Memory B cell (primary cell): Measurements from ENCODE around the gene ITIH3.

ENCODE experiments used
- ATAC-seq: fragments of 150-1000 bp; cut with Tn5 transposase; 2 replicates; pipeline ENCODE4 v1.10.0; 2021; ENCODE audit warnings: low read depth, mild to moderate bottlenecking, moderate library complexity
- DNase-seq, 2 donors: peaks; one replicate each; pipeline ENCODE4 v3.0.0; 2022; ENCODE audit warnings: low spot score in 2 of 2
- H3K27ac Mint-ChIP-seq: one replicate; pipeline ENCODE4 v1.8.0; 2022; ENCODE audit warnings: mild to moderate bottlenecking, moderate library complexity, mixed read lengths
- H3K27me3 Mint-ChIP-seq: one replicate; pipeline ENCODE4 v1.8.0; 2022; ENCODE audit warnings: mixed read lengths
- H3K36me3 Mint-ChIP-seq: one replicate; pipeline ENCODE4 v1.8.0; 2022; ENCODE audit warnings: mild to moderate bottlenecking, mixed read lengths
- H3K4me1 Mint-ChIP-seq: one replicate; pipeline ENCODE4 v1.8.0; 2022; ENCODE audit warnings: mixed read lengths
- H3K4me3 Mint-ChIP-seq: one replicate; pipeline ENCODE4 v1.8.0; 2022; ENCODE audit warnings: mild to moderate bottlenecking, moderate library complexity, mixed read lengths
- H3K9me3 Mint-ChIP-seq: one replicate; pipeline ENCODE4 v1.8.0; 2022; ENCODE audit warnings: mixed read lengths

ITIH3 gene, protein sequence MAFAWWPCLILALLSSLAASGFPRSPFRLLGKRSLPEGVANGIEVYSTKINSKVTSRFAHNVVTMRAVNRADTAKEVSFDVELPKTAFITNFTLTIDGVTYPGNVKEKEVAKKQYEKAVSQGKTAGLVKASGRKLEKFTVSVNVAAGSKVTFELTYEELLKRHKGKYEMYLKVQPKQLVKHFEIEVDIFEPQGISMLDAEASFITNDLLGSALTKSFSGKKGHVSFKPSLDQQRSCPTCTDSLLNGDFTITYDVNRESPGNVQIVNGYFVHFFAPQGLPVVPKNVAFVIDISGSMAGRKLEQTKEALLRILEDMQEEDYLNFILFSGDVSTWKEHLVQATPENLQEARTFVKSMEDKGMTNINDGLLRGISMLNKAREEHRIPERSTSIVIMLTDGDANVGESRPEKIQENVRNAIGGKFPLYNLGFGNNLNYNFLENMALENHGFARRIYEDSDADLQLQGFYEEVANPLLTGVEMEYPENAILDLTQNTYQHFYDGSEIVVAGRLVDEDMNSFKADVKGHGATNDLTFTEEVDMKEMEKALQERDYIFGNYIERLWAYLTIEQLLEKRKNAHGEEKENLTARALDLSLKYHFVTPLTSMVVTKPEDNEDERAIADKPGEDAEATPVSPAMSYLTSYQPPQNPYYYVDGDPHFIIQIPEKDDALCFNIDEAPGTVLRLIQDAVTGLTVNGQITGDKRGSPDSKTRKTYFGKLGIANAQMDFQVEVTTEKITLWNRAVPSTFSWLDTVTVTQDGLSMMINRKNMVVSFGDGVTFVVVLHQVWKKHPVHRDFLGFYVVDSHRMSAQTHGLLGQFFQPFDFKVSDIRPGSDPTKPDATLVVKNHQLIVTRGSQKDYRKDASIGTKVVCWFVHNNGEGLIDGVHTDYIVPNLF

DNA sequence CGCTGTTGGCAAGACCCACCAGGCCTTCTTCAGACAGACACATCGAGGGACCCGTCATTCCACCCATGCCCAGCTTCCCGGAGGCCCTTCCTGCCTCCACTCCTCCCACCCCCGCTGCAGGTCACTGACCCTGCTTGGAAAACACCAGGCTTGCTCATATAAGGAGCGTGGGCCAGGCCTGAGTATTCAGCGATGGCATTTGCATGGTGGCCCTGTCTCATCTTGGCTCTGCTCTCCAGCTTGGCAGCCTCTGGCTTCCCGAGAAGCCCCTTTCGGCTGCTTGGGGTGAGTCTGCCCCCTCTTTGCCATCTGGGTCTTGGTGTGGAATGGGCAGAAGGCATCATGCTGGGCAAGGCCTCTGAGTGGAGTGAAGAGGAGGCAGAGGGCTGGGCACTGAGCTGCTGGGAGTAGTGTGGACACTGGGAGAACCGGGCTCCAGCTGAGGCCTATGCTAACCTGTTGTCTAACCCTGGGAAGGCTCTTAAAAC is at the start of gene ITIH3:
ITIH3 (plus strand) TSS at position 185 of the 488 bp plus-strand sequence; CDS start at position 193, 8 bp downstream.
- no peaks in the 10 kb centered on the region for H3K9me3 Mint-ChIP-seq
- DNase-seq (no peak), ATAC-seq (no peak)
- peaks cover 3% of the 10 kb centered on the region for H3K27me3 Mint-ChIP-seq
- no peaks in the 10 kb centered on the region for H3K36me3 Mint-ChIP-seq
- H3K4me3 Mint-ChIP-seq = no peak within 1 kb of the TSS
- H3K27ac Mint-ChIP-seq = no peak within 1 kb of the TSS
- no peaks in the 10 kb centered on the region for H3K4me1 Mint-ChIP-seq

DNA sequence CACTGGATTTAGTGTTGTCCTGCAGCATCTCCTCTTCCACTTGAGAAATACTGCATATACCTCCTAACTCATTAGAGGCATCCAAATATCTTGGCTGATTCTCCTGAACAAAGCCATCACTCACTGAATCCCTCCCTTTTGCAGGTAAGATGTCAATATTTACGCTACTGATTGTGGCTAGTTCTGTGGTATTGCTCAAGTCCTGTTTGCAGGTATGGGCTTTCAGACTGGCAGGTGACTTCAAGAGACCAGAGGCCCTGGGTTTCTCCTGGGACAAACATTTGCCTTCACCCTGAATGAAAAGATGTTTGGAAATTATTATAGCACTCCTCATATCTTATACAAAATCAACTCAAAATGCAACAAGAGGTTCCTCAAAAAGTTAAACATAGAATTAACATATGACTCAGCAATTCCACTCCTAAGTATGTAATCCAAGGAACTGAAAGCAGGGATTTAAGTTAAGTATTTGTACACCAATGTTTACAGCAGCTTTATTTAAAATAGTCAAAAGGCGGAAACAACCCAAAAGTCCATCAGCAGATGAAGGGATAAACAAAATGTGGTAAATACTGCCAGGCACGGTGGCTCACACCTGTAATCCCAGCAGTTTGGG is 42.4 kb upstream of the ITIH3 start:
- H3K9me3 Mint-ChIP-seq = no peaks in the 10 kb centered on the region

DNA sequence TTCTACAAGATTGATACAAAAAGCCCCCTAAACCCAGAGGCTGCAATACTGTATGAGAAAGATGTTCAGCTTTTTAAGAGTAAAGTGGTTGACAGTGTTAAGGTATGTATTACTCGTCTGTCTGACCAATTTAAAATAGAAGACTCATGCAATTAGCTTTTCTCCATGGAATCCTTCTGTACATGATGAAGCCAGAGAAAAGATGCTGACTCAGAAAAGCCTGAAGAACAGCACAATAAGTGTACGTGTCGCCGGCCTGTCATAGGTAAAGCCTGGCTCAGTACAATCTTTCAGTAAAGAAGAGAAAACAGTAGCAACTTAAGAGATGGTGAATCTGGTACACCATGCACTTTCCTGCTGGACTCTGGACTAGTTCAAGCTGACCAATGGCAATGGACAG is 40.2 kb upstream of the ITIH3 start:
- Mint-ChIP-seq H3K36me3 (peaks cover 32% of the 10 kb centered on the region), H3K4me1 (no peaks in the 10 kb centered on the region), H3K4me3 (no peak overlapping the region), H3K27ac (no peak overlapping the region), H3K9me3 (no peaks in the 10 kb centered on the region), H3K27me3 (no peaks in the 10 kb centered on the region)
- ATAC-seq (no peak), DNase-seq (no peak)

More for the DNA sequence above, 42.4 kb upstream of the ITIH3 start:
- Mint-ChIP-seq H3K36me3 (peaks cover 29% of the 10 kb centered on the region), H3K4me1 (no peaks in the 10 kb centered on the region), H3K27ac (no peak overlapping the region), H3K4me3 (no peak overlapping the region), H3K27me3 (no peaks in the 10 kb centered on the region)
- no peak for DNase-seq
- ATAC-seq = no peak

DNA sequence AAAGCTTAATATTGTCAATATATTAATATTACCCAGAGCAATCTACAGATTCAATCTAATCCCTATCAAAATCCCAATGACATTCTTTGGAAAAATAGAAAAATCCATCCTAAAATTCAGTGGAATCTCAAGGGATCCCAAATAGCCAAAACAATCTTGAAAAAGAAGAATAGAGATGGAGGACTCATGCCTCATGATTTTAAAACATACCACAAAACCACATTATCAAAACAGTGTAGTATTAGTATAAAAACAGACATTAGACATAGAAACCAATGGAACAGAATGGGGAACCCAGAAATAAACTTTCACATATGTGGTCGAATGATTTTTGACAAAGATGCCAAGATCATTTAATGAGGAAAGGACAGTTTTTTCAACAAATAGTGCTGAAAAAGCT is 38.5 kb upstream of the ITIH3 start:
- Mint-ChIP-seq H3K9me3 (no peaks in the 10 kb centered on the region), H3K27me3 (no peaks in the 10 kb centered on the region), H3K27ac (no peak overlapping the region), H3K36me3 (peaks cover 35% of the 10 kb centered on the region), H3K4me1 (no peaks in the 10 kb centered on the region), H3K4me3 (no peak overlapping the region)
- ATAC-seq (no peak), DNase-seq (no peak)

DNA sequence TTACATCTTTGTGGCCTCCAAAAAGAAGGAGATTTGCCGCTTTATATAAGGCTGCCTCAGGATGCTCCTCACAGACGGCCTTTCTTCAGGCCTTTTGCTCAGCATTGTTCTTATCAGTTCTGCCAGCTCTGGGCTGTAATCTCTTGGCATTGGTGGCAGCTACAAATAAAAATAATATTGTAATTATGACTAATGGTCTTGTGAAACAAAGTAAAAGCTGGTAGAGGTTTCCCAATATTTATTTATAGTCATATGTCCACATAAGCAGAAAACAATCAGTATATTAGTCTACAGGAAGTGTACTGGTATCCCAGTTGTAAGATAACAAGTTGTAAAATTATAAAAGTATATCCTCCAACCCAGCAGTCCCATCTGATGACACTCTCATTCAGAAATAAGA is 31.1 kb upstream of the ITIH3 start:
- Mint-ChIP-seq H3K36me3 (peaks cover 30% of the 10 kb centered on the region), H3K27ac (no peak overlapping the region), H3K27me3 (no peaks in the 10 kb centered on the region), H3K4me1 (no peaks in the 10 kb centered on the region), H3K9me3 (no peaks in the 10 kb centered on the region), H3K4me3 (no peak overlapping the region)
- ATAC-seq (no peak), DNase-seq (no peak)

DNA sequence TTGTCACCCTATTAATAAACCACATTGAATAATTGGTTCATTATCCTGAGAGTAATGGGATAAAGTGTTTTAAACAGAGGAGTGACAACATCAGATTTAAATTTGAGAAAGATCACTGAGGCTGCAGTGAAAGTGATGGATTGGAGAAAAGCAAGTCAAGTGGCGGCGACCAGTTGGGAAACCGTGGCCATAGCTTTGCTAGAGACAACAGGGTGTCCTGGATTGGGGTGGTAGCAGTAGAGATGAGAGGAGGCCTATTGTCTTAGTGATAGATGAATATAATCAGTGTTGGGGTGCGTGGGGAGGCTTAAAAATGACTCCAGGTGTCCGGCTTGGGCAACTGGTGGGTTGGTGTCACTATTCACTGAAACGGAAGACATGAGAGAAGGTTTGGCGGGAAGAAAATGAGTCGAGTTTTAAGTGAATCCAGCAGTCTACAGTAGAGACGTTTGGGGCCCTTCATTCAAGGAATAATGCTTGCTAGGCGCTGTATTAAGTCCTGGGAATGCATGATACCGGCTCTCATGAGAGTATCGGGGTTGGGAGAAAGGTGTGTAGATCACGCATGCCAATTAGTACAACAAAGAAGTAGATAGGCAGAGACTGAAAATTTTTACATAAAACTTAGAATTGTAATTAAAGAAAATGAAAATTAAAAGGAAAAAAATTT is 24.7 kb upstream of the ITIH3 start:
- H3K9me3 Mint-ChIP-seq = no peaks in the 10 kb centered on the region
- no peak for DNase-seq
- peak overlapping the region; percentile 95 for H3K4me3 Mint-ChIP-seq

DNA sequence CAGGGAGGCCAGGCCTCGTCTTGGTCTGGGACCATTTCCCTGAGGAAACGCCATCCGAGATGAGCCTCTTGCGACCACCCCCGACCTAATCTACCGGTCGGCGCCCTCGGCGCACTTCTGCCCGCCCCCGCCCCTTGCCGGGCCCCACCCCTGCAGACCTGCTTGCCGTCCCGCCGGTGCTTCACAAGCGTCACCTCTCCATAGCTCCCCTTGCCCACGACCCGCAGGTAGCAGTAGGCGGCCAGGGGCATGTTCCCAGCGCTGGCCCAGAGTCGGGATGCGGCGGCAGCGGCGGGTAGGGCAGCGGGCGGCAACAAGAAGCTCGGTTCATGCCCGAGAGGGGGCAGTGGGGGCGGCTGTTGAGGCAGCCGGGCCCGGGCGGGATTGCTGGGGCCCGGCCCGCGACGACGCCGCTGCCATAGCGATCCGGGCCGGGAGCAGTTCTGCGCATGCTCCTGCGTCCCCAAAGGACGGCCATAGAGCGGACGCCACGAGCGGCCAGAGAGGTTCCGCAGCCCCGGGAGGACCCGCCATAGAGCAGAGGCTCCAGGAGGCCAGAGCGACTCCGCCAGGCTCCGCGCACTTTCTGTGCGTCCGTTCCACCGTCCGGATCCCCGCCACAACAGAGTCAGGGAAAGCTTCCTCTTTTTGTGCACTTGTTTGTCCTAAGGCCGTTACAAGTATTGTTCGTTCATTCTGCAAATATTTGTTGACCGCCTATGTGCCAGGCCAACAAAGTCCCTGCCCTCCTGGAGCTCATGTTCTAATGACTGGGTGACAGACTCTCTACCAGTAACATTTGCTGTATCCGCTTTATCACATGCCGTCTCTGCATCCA is 23.9 kb upstream of the ITIH3 start, which contains the start of gene NEK4:
NEK4 (minus strand) TSS at position 445 of the 838 bp plus-strand sequence; CDS start at position 251, 194 bp downstream.
- peak; percentile 87 for ATAC-seq
- Mint-ChIP-seq H3K27ac (peak within 1 kb of the TSS; percentile 65), H3K9me3 (no peaks in the 10 kb centered on the region), H3K4me3 (peak within 1 kb of the TSS; percentile 95), H3K4me1 (peaks cover 14% of the 10 kb centered on the region), H3K36me3 (peaks cover 2% of the 10 kb centered on the region), H3K27me3 (no peaks in the 10 kb centered on the region)
- peak; percentile 69 to 75 for DNase-seq

More for the DNA sequence above, 24.7 kb upstream of the ITIH3 start:
- H3K27me3 Mint-ChIP-seq = no peaks in the 10 kb centered on the region
- H3K36me3 Mint-ChIP-seq = peaks cover 7% of the 10 kb centered on the region
- no peak for ATAC-seq
- peaks cover 14% of the 10 kb centered on the region for H3K4me1 Mint-ChIP-seq
- peak overlapping the region; percentile 65 for H3K27ac Mint-ChIP-seq

DNA sequence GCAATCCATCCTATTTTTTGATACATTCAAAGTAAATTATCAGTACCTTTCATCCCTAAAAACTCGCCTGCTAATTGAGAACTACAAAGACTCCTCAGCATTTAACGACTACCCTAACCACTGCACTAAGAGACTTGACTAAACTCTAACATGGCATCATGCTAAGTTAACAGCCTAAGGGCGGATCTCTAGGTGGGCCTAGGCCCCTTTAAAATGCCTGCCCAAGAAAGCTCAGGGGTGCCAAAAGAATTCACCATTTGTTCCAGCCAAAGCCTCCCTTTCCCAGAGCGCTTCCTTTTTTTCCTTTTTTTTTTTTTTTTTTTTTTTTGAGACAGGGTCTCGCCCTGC is 23.3 kb upstream of the ITIH3 start:
- H3K4me3 Mint-ChIP-seq = peak overlapping the region; percentile 95
- peaks cover 14% of the 10 kb centered on the region for H3K4me1 Mint-ChIP-seq
- no peaks in the 10 kb centered on the region for H3K27me3 Mint-ChIP-seq
- H3K9me3 Mint-ChIP-seq = no peaks in the 10 kb centered on the region
- ATAC-seq (no peak), DNase-seq (no peak)
- H3K36me3 Mint-ChIP-seq = peaks cover 1% of the 10 kb centered on the region
- peak overlapping the region; percentile 65 for H3K27ac Mint-ChIP-seq

DNA sequence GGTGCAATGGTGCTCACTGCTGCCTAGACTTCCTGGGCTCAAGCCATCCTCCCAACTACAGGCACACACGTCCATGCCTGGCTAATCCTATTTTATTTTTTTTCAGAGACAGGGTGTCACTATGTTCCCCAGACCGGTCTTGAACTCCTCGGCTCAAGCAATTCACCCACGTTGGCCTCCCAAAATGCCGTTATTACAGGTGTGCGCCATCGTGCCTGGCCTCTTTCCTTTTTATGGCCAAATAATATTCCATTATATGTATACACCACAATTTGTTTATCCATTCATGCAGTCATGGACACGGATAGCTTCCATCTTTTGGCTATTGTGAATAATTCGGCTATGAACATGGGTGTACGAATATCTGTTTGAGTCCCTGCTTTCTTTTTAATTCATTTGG is 22.9 kb upstream of the ITIH3 start:
- H3K4me1 Mint-ChIP-seq = peaks cover 14% of the 10 kb centered on the region
- peaks cover 1% of the 10 kb centered on the region for H3K36me3 Mint-ChIP-seq
- H3K27ac Mint-ChIP-seq = peak overlapping the region; percentile 65
- DNase-seq (no peak), ATAC-seq (no peak)
- no peaks in the 10 kb centered on the region for H3K27me3 Mint-ChIP-seq
- peak overlapping the region; percentile 95 for H3K4me3 Mint-ChIP-seq
- H3K9me3 Mint-ChIP-seq = no peaks in the 10 kb centered on the region

DNA sequence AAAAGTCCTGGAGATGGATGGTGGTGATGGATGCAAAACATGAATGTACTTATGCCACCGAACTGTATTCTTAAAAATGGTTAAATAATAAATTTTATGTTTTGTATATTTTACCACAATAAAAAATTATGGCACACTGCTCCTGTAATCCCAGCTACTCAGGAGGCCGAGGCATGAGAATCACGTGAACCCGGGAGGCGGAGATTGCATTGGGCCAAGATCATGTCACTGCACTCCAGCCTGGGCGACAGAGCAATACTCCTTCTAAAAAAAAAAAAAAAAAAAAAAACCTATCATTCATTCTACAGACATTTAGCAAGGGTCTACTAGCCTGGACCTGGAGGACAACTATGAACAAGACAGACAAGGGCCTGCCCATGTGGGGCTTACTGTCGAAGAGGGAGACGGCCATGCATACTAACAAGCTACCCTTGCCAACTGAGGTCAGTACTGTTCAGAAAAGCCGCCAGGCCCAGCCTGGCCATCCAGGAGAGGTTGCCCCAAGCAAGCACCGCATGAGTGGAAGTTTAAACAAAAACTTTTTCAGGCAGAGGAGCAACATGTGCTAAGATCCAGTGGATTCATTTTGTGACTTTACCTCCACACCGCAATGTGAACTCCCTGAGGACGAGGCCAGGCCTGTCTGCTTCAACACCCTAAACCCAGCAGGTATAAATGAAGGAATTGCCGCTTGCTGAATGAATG is 21.1 kb upstream of the ITIH3 start:
- ATAC-seq (no peak), DNase-seq (no peak)
- H3K9me3 Mint-ChIP-seq = no peaks in the 10 kb centered on the region
- peaks cover 14% of the 10 kb centered on the region for H3K4me1 Mint-ChIP-seq
- H3K27me3 Mint-ChIP-seq = no peaks in the 10 kb centered on the region
- no peak overlapping the region for H3K4me3 Mint-ChIP-seq
- no peak overlapping the region for H3K27ac Mint-ChIP-seq
- H3K36me3 Mint-ChIP-seq = no peaks in the 10 kb centered on the region

DNA sequence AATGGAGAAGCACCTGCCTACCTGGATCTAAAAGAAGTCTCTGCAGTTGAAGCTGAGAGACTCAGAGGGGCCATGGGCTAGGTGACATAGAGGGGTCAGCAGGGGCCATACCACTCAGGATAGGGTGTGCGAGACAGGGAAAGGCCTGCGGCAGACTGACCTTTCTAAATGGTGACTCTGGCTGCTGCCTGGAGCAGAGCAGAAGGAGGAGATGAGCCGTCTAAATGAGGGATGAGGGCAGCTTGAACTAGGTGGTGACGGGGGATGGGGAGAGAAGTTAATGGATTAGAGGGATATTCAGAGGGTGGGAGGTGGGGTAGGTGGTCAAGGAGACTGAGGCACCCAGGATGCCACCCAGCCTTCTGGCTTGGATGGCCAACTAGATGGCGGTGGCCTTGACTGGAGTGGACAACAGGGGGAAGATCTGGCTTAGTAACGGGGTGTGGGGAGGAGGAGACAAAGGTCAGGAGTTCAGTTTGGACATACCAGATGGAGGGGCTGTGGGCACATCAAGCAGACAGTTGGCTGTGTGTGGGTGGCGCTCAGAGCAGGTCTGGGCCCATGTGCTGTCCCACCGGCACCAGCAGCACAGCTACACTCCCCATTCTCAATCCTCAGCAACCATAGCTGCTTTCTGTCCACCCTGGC is 20.4 kb upstream of the ITIH3 start:
- Mint-ChIP-seq H3K4me3 (no peak overlapping the region), H3K36me3 (no peaks in the 10 kb centered on the region), H3K4me1 (peaks cover 15% of the 10 kb centered on the region), H3K9me3 (no peaks in the 10 kb centered on the region), H3K27me3 (no peaks in the 10 kb centered on the region), H3K27ac (no peak overlapping the region)
- ATAC-seq (no peak), DNase-seq (no peak)
